GM23338 (cell line): ENCODE measurements around the gene UTP3.

Experiments
- EZH2phosphoT487 ChIP-seq: fragments of 200-600 bp; sonication (generic); IDR thresholded peaks from one replicate; pipeline ENCODE4 v1.8.1; 2018; ENCODE audit warnings: antibody characterized with exemption; ENCODE audit not compliant: unreplicated experiment
- POLR2AphosphoS5 ChIP-seq: IDR thresholded peaks from 2 replicates; pipeline ENCODE4 v1.6.1; 2016; ENCODE audit warnings: antibody characterized with exemption, low read depth
- TF ChIP-seq, protein P1 (sequence below), 2 experiments: fragments of 200-600 bp in 1 of 2; sonication (generic) in 1 of 2; conservative IDR thresholded peaks; 2 replicates each; pipeline versions ENCODE4 v1.5.1 to v1.6.1; 2016 to 2017; ENCODE audit warnings: antibody characterized with exemption in 2 of 2, low read depth in 2 of 2, mild to moderate bottlenecking in 2 of 2, moderate library complexity in 1 of 2
- TF ChIP-seq, protein P2 (sequence below): IDR thresholded peaks from one replicate; pipeline ENCODE4 v1.6.1; 2018; ENCODE audit warnings: antibody characterized with exemption; ENCODE audit not compliant: unreplicated experiment

DNA sequence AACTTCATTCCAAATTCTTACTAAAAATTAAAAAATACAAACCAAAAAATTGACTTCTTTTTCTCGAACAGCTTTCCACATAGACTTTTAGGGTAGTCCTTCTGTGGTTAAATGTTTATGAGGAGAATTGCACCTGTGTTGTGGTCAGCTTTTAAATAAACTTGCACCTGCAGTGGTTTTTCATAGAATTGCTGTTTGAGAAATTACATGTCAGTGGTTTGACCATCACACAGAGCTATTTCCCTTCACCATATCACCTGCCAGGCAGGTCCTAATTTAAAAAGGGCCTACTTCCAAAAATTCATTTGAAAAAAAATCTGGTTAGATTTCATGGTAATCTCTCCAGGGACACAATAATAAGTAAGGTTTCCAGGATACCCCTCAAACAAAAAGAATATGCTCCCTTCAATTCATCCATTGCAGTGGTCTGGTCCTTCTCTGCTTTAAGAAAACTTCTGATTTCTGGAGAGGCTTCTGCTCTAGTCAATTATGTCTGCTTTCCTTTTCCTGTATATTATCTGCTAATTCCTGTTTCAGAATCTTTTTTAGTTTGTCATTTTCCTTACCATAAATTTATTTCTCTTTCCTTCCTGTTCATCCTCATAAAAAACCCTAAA, 9.8 kb upstream of the UTP3 start:
- TF ChIP-seq, protein P1, sequence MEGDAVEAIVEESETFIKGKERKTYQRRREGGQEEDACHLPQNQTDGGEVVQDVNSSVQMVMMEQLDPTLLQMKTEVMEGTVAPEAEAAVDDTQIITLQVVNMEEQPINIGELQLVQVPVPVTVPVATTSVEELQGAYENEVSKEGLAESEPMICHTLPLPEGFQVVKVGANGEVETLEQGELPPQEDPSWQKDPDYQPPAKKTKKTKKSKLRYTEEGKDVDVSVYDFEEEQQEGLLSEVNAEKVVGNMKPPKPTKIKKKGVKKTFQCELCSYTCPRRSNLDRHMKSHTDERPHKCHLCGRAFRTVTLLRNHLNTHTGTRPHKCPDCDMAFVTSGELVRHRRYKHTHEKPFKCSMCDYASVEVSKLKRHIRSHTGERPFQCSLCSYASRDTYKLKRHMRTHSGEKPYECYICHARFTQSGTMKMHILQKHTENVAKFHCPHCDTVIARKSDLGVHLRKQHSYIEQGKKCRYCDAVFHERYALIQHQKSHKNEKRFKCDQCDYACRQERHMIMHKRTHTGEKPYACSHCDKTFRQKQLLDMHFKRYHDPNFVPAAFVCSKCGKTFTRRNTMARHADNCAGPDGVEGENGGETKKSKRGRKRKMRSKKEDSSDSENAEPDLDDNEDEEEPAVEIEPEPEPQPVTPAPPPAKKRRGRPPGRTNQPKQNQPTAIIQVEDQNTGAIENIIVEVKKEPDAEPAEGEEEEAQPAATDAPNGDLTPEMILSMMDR (conservative IDR thresholded peaks at IDR 0.05; ENCODE audit: low read depth in 2 of 2), result no peak
- no peak for TF ChIP-seq POLR2AphosphoS5
- TF ChIP-seq EZH2phosphoT487, result no peak
- TF ChIP-seq, protein P2, sequence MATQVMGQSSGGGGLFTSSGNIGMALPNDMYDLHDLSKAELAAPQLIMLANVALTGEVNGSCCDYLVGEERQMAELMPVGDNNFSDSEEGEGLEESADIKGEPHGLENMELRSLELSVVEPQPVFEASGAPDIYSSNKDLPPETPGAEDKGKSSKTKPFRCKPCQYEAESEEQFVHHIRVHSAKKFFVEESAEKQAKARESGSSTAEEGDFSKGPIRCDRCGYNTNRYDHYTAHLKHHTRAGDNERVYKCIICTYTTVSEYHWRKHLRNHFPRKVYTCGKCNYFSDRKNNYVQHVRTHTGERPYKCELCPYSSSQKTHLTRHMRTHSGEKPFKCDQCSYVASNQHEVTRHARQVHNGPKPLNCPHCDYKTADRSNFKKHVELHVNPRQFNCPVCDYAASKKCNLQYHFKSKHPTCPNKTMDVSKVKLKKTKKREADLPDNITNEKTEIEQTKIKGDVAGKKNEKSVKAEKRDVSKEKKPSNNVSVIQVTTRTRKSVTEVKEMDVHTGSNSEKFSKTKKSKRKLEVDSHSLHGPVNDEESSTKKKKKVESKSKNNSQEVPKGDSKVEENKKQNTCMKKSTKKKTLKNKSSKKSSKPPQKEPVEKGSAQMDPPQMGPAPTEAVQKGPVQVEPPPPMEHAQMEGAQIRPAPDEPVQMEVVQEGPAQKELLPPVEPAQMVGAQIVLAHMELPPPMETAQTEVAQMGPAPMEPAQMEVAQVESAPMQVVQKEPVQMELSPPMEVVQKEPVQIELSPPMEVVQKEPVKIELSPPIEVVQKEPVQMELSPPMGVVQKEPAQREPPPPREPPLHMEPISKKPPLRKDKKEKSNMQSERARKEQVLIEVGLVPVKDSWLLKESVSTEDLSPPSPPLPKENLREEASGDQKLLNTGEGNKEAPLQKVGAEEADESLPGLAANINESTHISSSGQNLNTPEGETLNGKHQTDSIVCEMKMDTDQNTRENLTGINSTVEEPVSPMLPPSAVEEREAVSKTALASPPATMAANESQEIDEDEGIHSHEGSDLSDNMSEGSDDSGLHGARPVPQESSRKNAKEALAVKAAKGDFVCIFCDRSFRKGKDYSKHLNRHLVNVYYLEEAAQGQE, result no peak
